ENCODE measurements around the gene CMSS1. TPM values are rescaled to one million over a fixed set of nuclear protein-coding genes. Genes with fewer than 3 reads are reported as not detected.

CMSS1 gene
- total RNA-seq, 1 experiment from 2014 or later = 117 TPM

DNA sequence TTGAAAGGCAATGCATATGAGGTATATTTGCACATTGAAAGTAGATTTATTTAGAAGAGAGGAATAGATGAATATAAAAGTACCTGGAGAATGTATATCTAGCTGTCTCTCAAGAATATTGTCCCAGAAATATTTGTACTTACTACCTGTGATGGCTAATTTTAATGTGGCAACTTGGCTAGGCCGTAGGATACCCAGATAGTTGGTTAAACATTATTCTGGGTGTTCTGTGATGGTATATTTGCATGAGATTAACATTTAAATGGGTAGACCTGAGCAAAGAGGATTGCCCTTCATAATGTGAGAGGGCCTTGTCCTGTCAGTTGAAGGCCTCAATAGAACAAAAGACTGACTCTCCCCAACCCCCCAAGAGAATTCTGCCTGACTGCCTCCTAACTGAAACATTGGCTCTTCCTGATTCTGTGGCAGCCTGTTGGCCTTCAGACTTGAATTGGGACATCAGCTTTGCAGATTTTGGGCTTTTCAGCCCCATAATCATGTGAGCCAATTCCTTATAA, 366.0 kb downstream of the CMSS1 start:
- no peak overlapping the region for H3K27ac Mint-ChIP-seq (ENCODE audit: low read depth, unreplicated experiment)
- ChIA-PET POLR2A (no interaction called here), CTCF (interaction anchor here (0.5 kb wide), 1 partner anchor 215 kb away, joined by 5 read pairs; no protein-coding TSS in a partner anchor)
- no peak overlapping the region for H3K4me3 Mint-ChIP-seq (ENCODE audit: unreplicated experiment)
- H3K4me1 Mint-ChIP-seq (ENCODE audit: insufficient read depth, unreplicated experiment) = no peaks in the 10 kb centered on the region
- no peak for DNase-seq (ENCODE audit: unreplicated experiment)
- peaks cover 8% of the 10 kb centered on the region for H3K9me3 Mint-ChIP-seq (ENCODE audit: unreplicated experiment)
- no TSS peak for BruUV-seq (replicated peaks)
- TF ChIP-seq, protein P1, sequence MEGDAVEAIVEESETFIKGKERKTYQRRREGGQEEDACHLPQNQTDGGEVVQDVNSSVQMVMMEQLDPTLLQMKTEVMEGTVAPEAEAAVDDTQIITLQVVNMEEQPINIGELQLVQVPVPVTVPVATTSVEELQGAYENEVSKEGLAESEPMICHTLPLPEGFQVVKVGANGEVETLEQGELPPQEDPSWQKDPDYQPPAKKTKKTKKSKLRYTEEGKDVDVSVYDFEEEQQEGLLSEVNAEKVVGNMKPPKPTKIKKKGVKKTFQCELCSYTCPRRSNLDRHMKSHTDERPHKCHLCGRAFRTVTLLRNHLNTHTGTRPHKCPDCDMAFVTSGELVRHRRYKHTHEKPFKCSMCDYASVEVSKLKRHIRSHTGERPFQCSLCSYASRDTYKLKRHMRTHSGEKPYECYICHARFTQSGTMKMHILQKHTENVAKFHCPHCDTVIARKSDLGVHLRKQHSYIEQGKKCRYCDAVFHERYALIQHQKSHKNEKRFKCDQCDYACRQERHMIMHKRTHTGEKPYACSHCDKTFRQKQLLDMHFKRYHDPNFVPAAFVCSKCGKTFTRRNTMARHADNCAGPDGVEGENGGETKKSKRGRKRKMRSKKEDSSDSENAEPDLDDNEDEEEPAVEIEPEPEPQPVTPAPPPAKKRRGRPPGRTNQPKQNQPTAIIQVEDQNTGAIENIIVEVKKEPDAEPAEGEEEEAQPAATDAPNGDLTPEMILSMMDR (IDR thresholded peaks at IDR 0.05; ENCODE audit: unreplicated experiment) = no peak
- H3K36me3 Mint-ChIP-seq (ENCODE audit: insufficient read depth, unreplicated experiment) = peaks cover 18% of the 10 kb centered on the region
- intact Hi-C loops (cut with micrococcal nuclease) = no loop called here
- H3K27me3 Mint-ChIP-seq (ENCODE audit: insufficient read depth, unreplicated experiment) = no peaks in the 10 kb centered on the region

DNA sequence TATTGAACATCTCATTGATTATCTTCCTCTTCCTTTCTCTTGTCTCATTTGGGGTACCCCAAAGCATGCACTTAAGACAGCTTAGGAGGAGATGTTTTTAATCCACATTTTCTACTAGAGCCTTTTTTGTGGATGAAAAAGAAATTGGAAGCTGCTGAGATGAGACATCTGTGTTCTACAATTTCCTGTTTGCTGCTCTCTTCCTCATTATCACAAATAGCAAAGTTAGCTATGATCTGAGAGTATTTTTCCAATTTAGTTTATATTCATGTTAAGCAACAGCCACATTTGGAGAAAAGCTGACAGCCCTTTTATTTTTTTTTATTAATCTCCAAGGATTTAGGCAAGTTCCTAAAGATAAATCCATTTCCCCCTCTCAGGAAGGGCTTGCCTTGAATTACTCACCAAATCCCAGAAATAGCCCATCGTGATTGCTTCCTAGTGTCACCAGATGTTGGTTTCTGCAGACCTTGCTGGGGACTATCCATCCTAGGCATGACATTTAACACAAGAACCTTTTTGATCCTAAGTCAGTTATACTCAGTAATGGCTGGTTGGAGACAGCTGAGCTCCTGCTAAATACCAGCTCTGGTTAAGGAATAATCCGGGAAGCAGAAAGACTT, 367.4 kb downstream of the CMSS1 start:
- ChIA-PET CTCF (no interaction called here), POLR2A (no interaction called here)
- Mint-ChIP-seq H3K36me3 (ENCODE audit: insufficient read depth, unreplicated experiment) (peaks cover 6% of the 10 kb centered on the region), H3K4me3 (ENCODE audit: unreplicated experiment) (no peak overlapping the region), H3K27ac (ENCODE audit: low read depth, unreplicated experiment) (no peak overlapping the region), H3K4me1 (ENCODE audit: insufficient read depth, unreplicated experiment) (no peaks in the 10 kb centered on the region), H3K27me3 (ENCODE audit: insufficient read depth, unreplicated experiment) (no peaks in the 10 kb centered on the region), H3K9me3 (ENCODE audit: unreplicated experiment) (no peaks in the 10 kb centered on the region)
- TF ChIP-seq, protein P1 (IDR thresholded peaks at IDR 0.05; ENCODE audit: unreplicated experiment) = no peak
- intact Hi-C loops (cut with micrococcal nuclease) = no loop called here
- DNase-seq (ENCODE audit: unreplicated experiment) = no peak
- BruUV-seq (replicated peaks) = no TSS peak

DNA sequence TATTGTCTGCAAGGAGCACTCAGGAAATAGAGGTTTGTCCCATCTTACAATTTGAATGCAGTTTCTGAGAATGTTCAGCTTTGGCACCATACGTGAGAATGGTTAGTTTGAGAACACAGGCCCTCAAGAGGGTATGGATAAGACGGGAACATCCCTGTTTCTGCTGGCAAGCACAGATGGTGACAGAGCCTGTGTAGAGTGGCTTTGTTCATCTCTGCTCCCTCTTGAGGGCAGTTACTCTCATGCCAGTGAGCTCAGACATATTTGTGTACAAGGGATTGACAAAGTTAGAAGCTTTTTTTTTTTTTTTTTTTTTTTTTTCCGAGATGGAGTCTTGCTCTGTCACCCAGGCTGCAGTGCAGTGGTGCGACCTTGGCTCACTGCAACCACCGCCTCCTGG, 368.2 kb downstream of the CMSS1 start:
- Mint-ChIP-seq H3K27ac (ENCODE audit: low read depth, unreplicated experiment) (no peak overlapping the region), H3K36me3 (ENCODE audit: insufficient read depth, unreplicated experiment) (no peaks in the 10 kb centered on the region), H3K9me3 (ENCODE audit: unreplicated experiment) (no peaks in the 10 kb centered on the region), H3K27me3 (ENCODE audit: insufficient read depth, unreplicated experiment) (no peaks in the 10 kb centered on the region), H3K4me3 (ENCODE audit: unreplicated experiment) (no peak overlapping the region), H3K4me1 (ENCODE audit: insufficient read depth, unreplicated experiment) (no peaks in the 10 kb centered on the region)
- POLR2A ChIA-PET = interaction anchor here (0.7 kb wide), 1 partner anchor 27 kb away, joined by 4 read pairs; no protein-coding TSS in a partner anchor
- DNase-seq (ENCODE audit: unreplicated experiment) = no peak
- intact Hi-C loops (cut with micrococcal nuclease) = no loop called here
- TF ChIP-seq, protein P1 (IDR thresholded peaks at IDR 0.05; ENCODE audit: unreplicated experiment) = no peak
- CTCF ChIA-PET = interaction anchor here (0.7 kb wide), 1 partner anchor 765 kb away, joined by 5 read pairs; no protein-coding TSS in a partner anchor
- BruUV-seq (replicated peaks) = no TSS peak

DNA sequence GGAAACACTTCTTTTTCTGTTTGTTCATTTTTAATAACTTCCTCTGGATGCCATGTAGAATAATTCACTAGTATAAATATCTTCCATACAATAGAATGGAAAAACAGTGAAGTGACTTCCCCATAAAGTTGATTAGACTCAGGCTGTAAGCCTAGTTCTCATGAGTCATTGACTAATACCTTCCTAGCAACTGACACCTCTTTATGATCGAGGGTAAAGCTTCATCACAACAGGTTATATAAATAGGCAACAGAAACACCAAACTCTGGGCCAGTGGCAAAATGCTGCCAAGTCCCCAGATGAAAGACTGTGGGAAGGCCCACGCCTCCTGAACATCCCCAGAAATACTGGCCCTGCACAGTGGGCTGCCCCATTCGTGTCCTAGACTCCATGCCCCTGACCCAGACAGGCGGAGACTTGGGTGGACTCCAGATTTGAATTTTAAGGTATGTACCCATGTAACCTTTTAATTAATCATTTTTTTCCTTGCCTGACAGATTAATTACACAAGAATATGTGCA, 371.8 kb downstream of the CMSS1 start:
- intact Hi-C loops (cut with micrococcal nuclease) = no loop called here
- ChIA-PET CTCF (interaction anchor here (0.7 kb wide), 1 partner anchor 60 kb away, joined by 3 read pairs; no protein-coding TSS in a partner anchor), POLR2A (no interaction called here)
- no TSS peak for BruUV-seq (replicated peaks)
- no peak overlapping the region for H3K27ac Mint-ChIP-seq (ENCODE audit: low read depth, unreplicated experiment)
- H3K27me3 Mint-ChIP-seq (ENCODE audit: insufficient read depth, unreplicated experiment) = no peaks in the 10 kb centered on the region
- H3K4me3 Mint-ChIP-seq (ENCODE audit: unreplicated experiment) = no peak overlapping the region
- no peak for DNase-seq (ENCODE audit: unreplicated experiment)
- H3K36me3 Mint-ChIP-seq (ENCODE audit: insufficient read depth, unreplicated experiment) = peaks cover 6% of the 10 kb centered on the region
- TF ChIP-seq, protein P1 (IDR thresholded peaks at IDR 0.05; ENCODE audit: unreplicated experiment) = no peak
- no peaks in the 10 kb centered on the region for H3K9me3 Mint-ChIP-seq (ENCODE audit: unreplicated experiment)
- no peaks in the 10 kb centered on the region for H3K4me1 Mint-ChIP-seq (ENCODE audit: insufficient read depth, unreplicated experiment)

All from MCF 10A (cell line).